A673 (cell line): ENCODE measurements around the gene SIGLEC6. TPM values are rescaled to one million over a fixed set of nuclear protein-coding genes. Genes with fewer than 3 reads are reported as not detected.

ENCODE experiments used
- BruUV-seq: library from RNA; stranded (reverse); fragments of 400-500 nt; replicated peaks from 2 replicates; lab custom pipeline; 2021; lab: Mats Ljungman, UMichigan
- CTCF ChIA-PET: fragments of 300-600 bp; sonication (Branson Sonifier 250); formaldehyde crosslinking; loops from one replicate; lab custom pipeline; 2022; ENCODE audit warnings: antibody characterized with exemption; lab: Charles Lee
- POLR2A ChIA-PET: fragments of 300-600 bp; sonication (Branson Sonifier 250); formaldehyde crosslinking; loops from one replicate; lab custom pipeline; 2022; ENCODE audit warnings: antibody characterized with exemption; ENCODE audit not compliant: low non-redundant PET; lab: Charles Lee
- DNase-seq: peaks from one replicate; pipeline ENCODE4 v3.0.0-alpha.2; 2015; ENCODE audit warnings: low spot score
- H3K27ac ChIP-seq: fragments of 200-600 bp; sonication (generic); 2 replicates; pipeline ENCODE4 v1.5.1; 2016; ENCODE audit warnings: mixed run types, low read depth, mild to moderate bottlenecking, mixed read lengths, antibody characterized with exemption, low read length; ENCODE audit not compliant: poor library complexity, severe bottlenecking
- H3K27me3 ChIP-seq: fragments of 200-600 bp; sonication (generic); replicated peaks from 2 replicates; pipeline ENCODE4 v1.6.1; 2017; ENCODE audit warnings: mixed run types, low read depth, mild to moderate bottlenecking, mixed read lengths, antibody characterized with exemption, low read length; ENCODE audit not compliant: insufficient read depth, poor library complexity
- H3K36me3 ChIP-seq: fragments of 200-600 bp; sonication (generic); 2 replicates; pipeline ENCODE4 v1.6.1; 2016; ENCODE audit warnings: mixed run types, mild to moderate bottlenecking, mixed read lengths, antibody characterized with exemption, low read length; ENCODE audit not compliant: insufficient read depth, poor library complexity, severe bottlenecking
- H3K4me1 ChIP-seq: fragments of 200-600 bp; sonication (generic); 2 replicates; pipeline ENCODE4 v1.6.1; 2017; ENCODE audit warnings: mixed run types, mild to moderate bottlenecking, mixed read lengths, antibody characterized with exemption, low read length; ENCODE audit not compliant: insufficient read depth, poor library complexity, severe bottlenecking
- H3K4me3 ChIP-seq: fragments of 200-600 bp; sonication (generic); 2 replicates; pipeline ENCODE4 v1.5.1; 2016; ENCODE audit warnings: low read depth, mixed run types, mild to moderate bottlenecking, mixed read lengths, low read length; ENCODE audit not compliant: poor library complexity, severe bottlenecking
- H3K9me3 ChIP-seq: fragments of 200-600 bp; sonication (generic); 2 replicates; pipeline ENCODE4 v1.6.1; 2016; ENCODE audit warnings: mixed run types, low read depth, mild to moderate bottlenecking, mixed read lengths, antibody characterized with exemption, low read length; ENCODE audit not compliant: poor library complexity, severe bottlenecking
- CTCF ChIP-seq: fragments of 300-800, 200-600 bp; sonication (generic); conservative IDR thresholded peaks from 2 replicates; pipeline ENCODE4 v1.5.1; 2017; ENCODE audit warnings: low read depth, mild to moderate bottlenecking, antibody characterized with exemption, low read length, moderate library complexity, mixed read lengths
- EZH2 ChIP-seq: fragments of 200-600 bp; sonication (generic); IDR thresholded peaks from 2 replicates; pipeline ENCODE4 v1.6.1; 2017; ENCODE audit warnings: borderline replicate concordance, low read depth, mild to moderate bottlenecking, mixed read lengths, antibody characterized with exemption, low read length; ENCODE audit not compliant: poor library complexity, severe bottlenecking
- intact Hi-C: fragments of 100-400 bp; cut with micrococcal nuclease; formaldehyde crosslinking; loops from one replicate; pipeline ENCODE4 v1.10.0; 2022; ENCODE audit not compliant: unreplicated experiment
- total RNA-seq: library from RNA; stranded (reverse); gene quantifications from 2 replicates; pipeline ENCODE4 v1.2.3, GENCODE V29; 2021

Gene SIGLEC6
- total RNA-seq, 1 experiment from 2014 or later: not detected

DNA sequence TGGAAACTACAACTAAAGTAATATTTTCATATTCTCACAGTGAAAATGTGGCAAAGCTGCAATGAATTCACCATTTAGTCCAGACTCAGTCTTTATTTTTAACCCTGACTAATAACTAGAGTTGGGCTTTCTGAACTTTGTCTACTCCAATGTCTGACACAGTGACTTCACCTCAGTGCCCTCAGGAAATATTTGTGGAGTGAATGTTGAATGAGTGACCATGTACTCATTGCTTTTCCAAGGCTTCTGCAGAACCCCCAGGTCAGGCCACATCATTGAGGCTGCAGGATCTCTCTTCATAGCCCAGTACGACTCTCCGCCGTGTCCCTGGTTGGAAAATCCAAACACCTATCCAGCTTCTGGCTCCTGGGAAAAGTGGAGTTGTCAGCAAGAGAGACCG is 41.4 kb upstream of the SIGLEC6 start:
- intact Hi-C loops: no loop called here
- Histone ChIP-seq H3K36me3 (peaks cover 3% of the 10 kb centered on the region), H3K27me3 (peaks cover 17% of the 10 kb centered on the region), H3K4me1 (peaks cover 3% of the 10 kb centered on the region), H3K4me3 (no peak overlapping the region), H3K9me3 (no peaks in the 10 kb centered on the region), H3K27ac (no peak overlapping the region)
- TF ChIP-seq CTCF (no peak), EZH2 (no peak)
- BruUV-seq: no TSS peak
- POLR2A ChIA-PET: no interaction called here
- CTCF ChIA-PET: no interaction called here
- DNase-seq: no peak

- ChIA-PET POLR2A (no interaction called here), CTCF (no interaction called here)
- intact Hi-C loops: no loop called here
- Histone ChIP-seq H3K9me3 (no peaks in the 10 kb centered on the region), H3K27me3 (peaks cover 22% of the 10 kb centered on the region), H3K4me1 (peaks cover 3% of the 10 kb centered on the region), H3K4me3 (peak overlapping the region; percentile 70), H3K27ac (no peak overlapping the region), H3K36me3 (peaks cover 3% of the 10 kb centered on the region)
- DNase-seq: no peak
- no TSS peak for BruUV-seq
- TF ChIP-seq CTCF (no peak), EZH2 (no peak)
Observed at GRCh38 chr19:51572410-51572809, 40.9 kb upstream of the SIGLEC6 start.

DNA sequence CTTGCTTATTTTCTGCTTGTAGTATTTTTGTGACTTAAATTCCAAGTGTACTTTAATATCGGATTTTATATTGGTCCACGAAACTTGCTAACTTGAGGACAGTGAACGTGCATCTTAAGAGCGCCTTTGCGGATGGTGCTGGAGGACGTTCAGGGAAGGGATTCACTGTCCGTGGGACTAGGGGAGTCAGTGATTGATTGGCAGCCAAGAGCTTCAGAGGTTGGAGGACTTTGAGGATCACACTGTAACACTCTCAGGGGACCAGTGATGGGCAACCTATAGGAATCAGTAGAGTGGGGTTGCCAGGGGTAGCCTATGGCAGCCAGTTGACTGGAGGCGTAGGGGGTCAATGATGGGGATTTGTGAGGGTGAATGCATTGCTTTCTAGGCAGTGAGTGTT is 40.1 kb upstream of the SIGLEC6 start:
- ChIA-PET POLR2A (interaction anchor here (0.6 kb wide), 2 partner anchors 110 to 117 kb away, joined by 3 to 11 read pairs; no protein-coding TSS in a partner anchor), CTCF (interaction anchor here (0.9 kb wide), 1 partner anchor 85 kb away, joined by 4 read pairs; no protein-coding TSS in a partner anchor)
- H3K9me3 ChIP-seq: no peaks in the 10 kb centered on the region
- peaks cover 29% of the 10 kb centered on the region for H3K27me3 ChIP-seq
- H3K27ac ChIP-seq: peak overlapping the region; percentile 72
- TF ChIP-seq CTCF: no peak
- no peak for TF ChIP-seq EZH2
- peak; percentile 9 for DNase-seq
- peaks cover 3% of the 10 kb centered on the region for H3K4me1 ChIP-seq
- peaks cover 2% of the 10 kb centered on the region for H3K36me3 ChIP-seq
- BruUV-seq: TSS peak; percentile 72
- intact Hi-C loops: loop anchor here (2.0 kb wide), 1 partner anchor 23 kb away; no protein-coding TSS in a partner anchor
- peak overlapping the region; percentile 70 for H3K4me3 ChIP-seq
